Lower lobe of right lung (tissue), 2 donors: ENCODE data around the gene PLEKHM3. TPM values are rescaled to one million over a fixed set of nuclear protein-coding genes. Genes with fewer than 3 reads are reported as not detected.
A peak's percentile ranks its signal among the peaks of the same experiment; 100 is the strongest.

Source experiments
- ATAC-seq, 2 donors: fragments of 200-7000 bp; cut with Tn5 transposase; one replicate each; pipeline ENCODE4 v1.9.1; 2020 to 2022; ENCODE audit warnings: mild to moderate bottlenecking in 2 of 2, moderate library complexity in 2 of 2
- DNase-seq: peaks from one replicate; pipeline ENCODE4 v3.0.0-alpha.2; 2020
- H3K27ac ChIP-seq: fragments of 200-600 bp; one replicate; pipeline ENCODE4 v1.8.0; 2022
- H3K27me3 ChIP-seq: fragments of 200-600 bp; one replicate; pipeline ENCODE4 v1.8.0; 2022; ENCODE audit warnings: low read depth
- H3K36me3 ChIP-seq: fragments of 200-600 bp; one replicate; pipeline ENCODE4 v1.8.0; 2022; ENCODE audit warnings: mild to moderate bottlenecking
- H3K4me1 ChIP-seq: fragments of 200-600 bp; one replicate; pipeline ENCODE4 v1.8.0; 2022
- H3K4me3 ChIP-seq: fragments of 200-600 bp; one replicate; pipeline ENCODE4 v1.8.0; 2022; ENCODE audit warnings: mild to moderate bottlenecking
- H3K9me3 ChIP-seq: fragments of 200-600 bp; one replicate; pipeline ENCODE4 v1.8.0; 2022
- CTCF ChIP-seq: fragments of 200-600 bp; IDR thresholded peaks from one replicate; pipeline ENCODE4 v1.8.0; 2022; ENCODE audit warnings: antibody characterized with exemption, mild to moderate bottlenecking
- intact Hi-C: fragments of 100-400 bp; cut with DNase I; formaldehyde crosslinking; loops from one replicate; pipeline ENCODE4 v1.11.0; 2022
- total RNA-seq: library from RNA; stranded (reverse); fragmentation: NEBNext Ultra II Directional; extraction: Animal tissue kit (Norgen Biotek cat#: 25700); gene quantifications from one replicate; pipeline ENCODE4 v1.2.1, GENCODE V29; 2021
- donor health status: DM: no; HTN: yes; CAD: no; lungs with severe emphysema.

The PLEKHM3 gene
- total RNA-seq, 1 donor from 2014 or later, result 25.8 TPM

GRCh38 chr2:207782238-207783030 is 242.9 kb downstream of the PLEKHM3 start:
- intact Hi-C loops, result no loop called here
- TF ChIP-seq CTCF, result no peak
- Histone ChIP-seq H3K27me3 (no peaks in the 10 kb centered on the region), H3K9me3 (no peaks in the 10 kb centered on the region), H3K4me1 (no peaks in the 10 kb centered on the region), H3K27ac (no peak overlapping the region), H3K36me3 (no peaks in the 10 kb centered on the region), H3K4me3 (no peak overlapping the region)
- DNase-seq (no peak), ATAC-seq (peak in 1 of 2 donors; percentile 35)

GRCh38 chr2:207779523-207779922 is 245.8 kb downstream of the PLEKHM3 start:
- no peak overlapping the region for H3K4me3 ChIP-seq
- no peaks in the 10 kb centered on the region for H3K4me1 ChIP-seq
- H3K36me3 ChIP-seq, result no peaks in the 10 kb centered on the region
- intact Hi-C loops, result no loop called here
- no peak overlapping the region for H3K27ac ChIP-seq
- DNase-seq (no peak), ATAC-seq (no peak)
- H3K9me3 ChIP-seq, result no peaks in the 10 kb centered on the region
- H3K27me3 ChIP-seq, result no peaks in the 10 kb centered on the region
- TF ChIP-seq CTCF, result no peak

GRCh38 chr2:207778298-207778882 is 246.9 kb downstream of the PLEKHM3 start:
- no peak for ATAC-seq
- intact Hi-C loops, result no loop called here
- no peaks in the 10 kb centered on the region for H3K27me3 ChIP-seq
- no peaks in the 10 kb centered on the region for H3K4me1 ChIP-seq
- H3K36me3 ChIP-seq, result no peaks in the 10 kb centered on the region
- TF ChIP-seq CTCF, result no peak
- no peak for DNase-seq
- no peak overlapping the region for H3K27ac ChIP-seq
- H3K4me3 ChIP-seq, result no peak overlapping the region
- H3K9me3 ChIP-seq, result no peaks in the 10 kb centered on the region

- H3K27me3 ChIP-seq, result no peaks in the 10 kb centered on the region
- H3K36me3 ChIP-seq, result no peaks in the 10 kb centered on the region
- H3K4me3 ChIP-seq, result no peak overlapping the region
- ATAC-seq (no peak), DNase-seq (no peak)
- no peaks in the 10 kb centered on the region for H3K9me3 ChIP-seq
- no peak for TF ChIP-seq CTCF
- H3K27ac ChIP-seq, result no peak overlapping the region
- intact Hi-C loops, result no loop called here
- H3K4me1 ChIP-seq, result no peaks in the 10 kb centered on the region
These were observed 248.2 kb downstream of the PLEKHM3 start for GRCh38 chr2:207777124-207777523.

GRCh38 chr2:207775473-207775872 is 249.9 kb downstream of the PLEKHM3 start:
- H3K27me3 ChIP-seq, result no peaks in the 10 kb centered on the region
- H3K9me3 ChIP-seq, result no peaks in the 10 kb centered on the region
- intact Hi-C loops, result no loop called here
- no peak for DNase-seq
- H3K4me3 ChIP-seq, result no peak overlapping the region
- no peaks in the 10 kb centered on the region for H3K36me3 ChIP-seq
- no peak overlapping the region for H3K27ac ChIP-seq
- peaks cover 2% of the 10 kb centered on the region for H3K4me1 ChIP-seq
- no peak for ATAC-seq
- TF ChIP-seq CTCF, result no peak
